ENCODE results near the gene HDLBP.

The HDLBP gene

DNA sequence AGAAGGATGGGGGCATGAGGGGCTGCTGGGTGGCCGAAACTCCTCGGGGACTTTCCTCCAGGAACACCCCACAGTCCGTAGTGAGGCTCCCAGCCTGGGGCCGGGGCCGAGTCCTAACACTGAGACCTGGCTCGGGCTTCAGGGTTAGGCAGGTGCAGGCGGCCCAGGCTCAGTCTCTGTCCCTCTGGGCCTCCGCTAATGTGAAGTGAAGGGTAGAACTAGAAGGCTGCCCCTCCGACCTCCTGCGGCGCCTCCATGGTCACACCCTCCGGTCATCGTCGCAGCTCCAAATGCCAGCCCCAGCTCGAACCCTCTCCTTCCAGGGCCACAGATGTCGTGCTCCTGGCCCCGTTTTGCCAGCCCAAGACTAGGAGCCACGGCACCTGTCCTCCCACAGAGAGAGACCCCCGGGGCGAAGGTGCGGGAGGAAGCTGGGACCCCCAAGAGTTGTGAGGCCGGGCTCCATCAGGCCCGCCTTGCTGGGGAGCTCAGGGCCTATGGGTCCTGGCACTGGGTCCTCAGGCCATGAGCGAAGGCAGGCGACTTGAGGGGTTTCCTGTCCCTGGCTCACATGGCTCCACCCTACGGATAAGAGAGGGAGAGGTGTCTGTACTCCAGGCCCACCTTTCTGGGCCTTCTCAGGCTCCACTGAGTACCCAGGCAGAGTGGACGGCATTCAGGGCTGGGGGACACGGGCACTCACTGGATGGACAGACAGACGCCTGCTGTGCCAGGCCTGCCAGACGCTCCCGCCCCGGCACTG lies 126.2 kb downstream of the HDLBP start:
- peak; percentile 14 for DNase-seq

DNA sequence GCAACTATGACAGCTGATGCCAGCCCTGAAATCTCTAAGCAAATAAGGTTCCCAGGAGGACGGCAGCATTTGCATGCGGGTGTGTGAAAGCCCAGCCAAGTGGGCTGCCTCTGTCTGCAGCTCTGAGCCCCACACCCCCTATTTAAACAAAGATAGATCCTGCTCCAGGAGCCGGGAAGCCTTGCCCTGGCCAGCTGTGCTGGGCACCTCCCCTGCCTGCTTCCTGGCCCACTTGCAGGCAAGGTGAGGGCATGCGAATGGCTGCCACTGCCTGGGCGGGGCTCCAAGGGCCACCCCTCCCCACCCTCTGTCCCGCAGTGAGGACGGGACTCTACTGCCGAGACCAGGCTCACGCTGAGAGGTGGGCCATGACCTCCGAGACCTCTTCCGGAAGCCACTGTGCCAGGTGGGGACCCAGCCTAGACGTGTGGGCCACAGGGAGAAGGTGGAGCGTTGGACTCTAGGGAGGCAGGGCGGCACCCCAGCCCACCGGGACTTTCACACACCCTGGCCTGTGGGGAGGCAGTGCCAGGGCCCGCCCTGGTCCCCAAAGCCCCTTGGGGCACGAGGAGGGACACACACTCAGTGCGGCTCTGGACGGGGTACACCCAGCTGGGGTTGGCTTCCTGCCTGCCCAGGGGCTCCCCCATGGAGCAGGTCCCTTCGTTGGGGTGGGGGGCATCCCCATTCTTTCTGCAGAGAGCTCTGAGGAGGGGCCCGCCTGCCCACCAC lies 126.9 kb downstream of the HDLBP start, which contains the start of gene ANO7:
Gene ANO7, plus strand, starts transcription at position 317 of the 732 bp plus-strand sequence. CDS start 1,387 bp downstream, outside the sequence.
- peak; percentile 11 for DNase-seq

- DNase-seq, result no peak
These were observed 127.6 kb downstream of the HDLBP start for GRCh38 chr2:241187918-241188234.

DNA sequence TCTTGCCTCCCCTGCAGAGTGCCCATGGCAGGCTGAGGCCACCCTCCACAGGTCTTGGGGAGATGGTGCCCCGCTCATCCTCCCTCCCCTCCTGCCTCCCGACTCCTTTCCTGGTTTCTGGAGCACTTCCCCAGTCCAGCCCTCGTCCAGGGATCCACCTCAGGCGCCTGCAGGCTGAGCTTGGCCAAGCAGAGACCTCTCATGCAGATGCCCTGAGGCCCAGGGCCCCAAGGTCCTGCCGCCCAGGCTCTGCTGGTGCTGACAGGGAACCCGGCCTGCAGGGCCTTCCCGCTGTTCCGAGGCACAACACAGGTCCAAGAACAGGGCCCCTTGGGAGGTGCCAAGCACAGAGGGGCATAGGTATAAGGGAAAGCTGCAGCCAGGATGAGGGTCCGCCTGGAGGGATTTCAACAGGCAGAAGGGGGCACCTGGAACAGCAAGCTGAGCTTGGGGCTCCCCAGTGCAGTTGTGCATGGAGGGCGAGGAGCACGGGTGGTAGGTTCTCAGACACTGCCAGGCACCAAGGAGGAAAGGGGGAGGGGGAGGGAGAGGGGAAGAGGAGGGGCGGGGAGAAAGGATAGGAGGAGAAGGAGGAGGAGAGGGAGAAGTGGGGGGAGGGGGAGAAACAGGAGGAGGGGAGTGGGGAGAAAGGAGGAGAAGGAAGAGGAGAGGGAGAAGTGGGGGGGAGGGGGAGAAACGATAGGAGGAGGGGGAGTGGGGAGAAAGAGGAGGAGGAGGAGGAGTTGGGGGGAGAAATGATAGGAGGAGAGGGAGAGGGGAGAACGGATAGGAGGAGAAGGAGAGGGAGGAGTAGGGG lies 128.2 kb downstream of the HDLBP start:
- peak; percentile 14 for DNase-seq

DNA sequence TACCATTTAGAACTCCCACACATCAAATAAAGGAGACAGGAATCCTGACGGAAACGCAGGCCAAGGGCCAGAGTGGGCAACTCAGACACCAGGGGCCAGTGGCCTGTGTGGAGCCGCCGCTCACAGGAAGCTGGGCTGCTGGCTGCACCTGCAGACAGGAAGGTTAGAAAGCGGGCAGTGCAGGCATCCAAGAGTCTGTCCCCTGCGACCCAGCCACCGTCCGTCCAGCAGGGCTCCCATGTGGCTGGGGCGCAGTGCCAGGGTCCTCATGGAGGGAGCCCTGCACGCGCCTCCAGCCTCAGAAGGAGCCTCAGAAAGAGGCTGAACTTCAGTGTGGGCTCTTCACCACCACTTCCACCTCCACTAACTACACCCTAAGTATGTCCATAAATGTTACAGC lies 129.5 kb downstream of the HDLBP start:
- peak; percentile 6 for DNase-seq

DNA sequence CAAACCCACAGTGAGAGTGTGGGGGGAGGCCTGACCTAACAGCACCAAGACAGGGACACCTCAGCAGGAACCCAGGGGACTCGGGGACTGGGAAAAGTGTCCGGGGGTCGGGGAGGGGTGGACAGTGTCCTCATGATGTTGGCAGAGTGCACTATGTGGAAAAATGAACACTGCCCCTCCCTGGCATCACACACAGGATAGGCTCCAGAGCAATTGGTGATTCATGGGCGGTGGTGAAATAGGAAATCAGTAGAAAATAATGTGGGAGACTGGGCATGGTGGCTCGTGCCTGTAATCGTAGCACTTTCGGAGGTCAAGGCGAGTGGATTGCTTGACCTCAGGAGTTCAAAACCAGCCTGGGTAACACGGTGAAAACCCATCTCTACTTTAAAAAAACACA lies 130.6 kb downstream of the HDLBP start:
- peak; percentile 1 for DNase-seq

DNA sequence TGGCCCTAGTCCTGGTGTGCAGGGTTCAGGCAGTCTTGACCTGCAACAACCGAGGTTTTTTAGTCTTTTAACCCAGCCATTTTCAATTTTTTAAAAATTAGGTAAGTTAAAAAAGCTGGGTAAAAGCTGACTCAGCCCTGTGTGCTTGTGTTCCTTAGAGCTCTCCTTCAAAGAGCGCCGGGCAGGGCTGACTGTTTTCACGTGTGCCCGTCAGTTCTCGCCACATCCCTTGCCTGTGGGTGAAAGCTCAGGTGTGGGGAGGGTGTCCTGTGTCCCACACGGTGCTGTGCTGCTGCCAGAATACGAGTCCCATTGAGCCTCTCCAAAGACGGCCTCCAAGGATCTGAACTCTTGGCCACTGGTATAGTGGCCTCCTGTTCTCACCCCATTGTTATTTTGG lies 132.3 kb downstream of the HDLBP start:
- DNase-seq, result no peak

GRCh38 chr2:241182531-241183133 lies 132.8 kb downstream of the HDLBP start:
- peak; percentile 4 for DNase-seq

GRCh38 chr2:241182126-241182525 lies 133.3 kb downstream of the HDLBP start:
- DNase-seq, result peak; percentile 7

- no peak for DNase-seq
These were observed 135.0 kb downstream of the HDLBP start for GRCh38 chr2:241180495-241180894.

DNA sequence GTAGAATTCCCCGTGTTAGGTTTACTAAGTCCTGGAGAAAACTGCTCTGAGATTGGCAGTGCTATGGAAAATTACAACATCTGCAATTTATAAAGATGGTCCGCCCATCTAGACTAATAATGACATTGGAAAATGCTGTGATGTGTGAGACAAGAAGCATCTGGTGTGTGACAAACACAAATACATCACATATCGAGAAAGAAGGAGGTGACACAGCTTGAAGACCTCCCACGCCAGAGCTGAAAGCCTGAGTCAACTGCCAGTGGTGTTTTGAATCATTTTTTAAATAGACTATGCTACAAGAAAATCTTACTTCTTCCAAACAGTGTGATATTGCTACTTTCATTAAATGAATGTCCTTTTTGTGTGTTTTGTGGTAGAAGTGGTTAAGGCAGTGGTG lies 135.6 kb downstream of the HDLBP start:
- DNase-seq, result no peak

DNA sequence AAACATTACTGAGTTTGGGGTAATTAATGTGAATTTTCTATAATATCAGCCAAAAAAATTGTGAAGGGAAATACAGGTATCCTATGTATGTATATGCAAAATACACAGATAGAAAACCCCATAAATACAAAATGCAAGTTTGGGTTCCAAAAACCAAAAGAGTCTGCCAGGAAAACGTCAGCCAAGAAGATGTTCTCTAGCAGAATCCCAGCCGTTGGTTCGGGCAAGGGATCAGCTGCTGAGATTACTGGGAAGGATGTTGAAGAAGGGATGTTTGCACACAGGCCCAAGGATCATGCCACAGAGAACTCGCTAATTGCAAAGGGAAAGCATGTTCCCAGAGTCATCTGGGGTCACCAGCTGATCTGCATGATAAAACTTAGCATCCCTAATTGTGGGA lies 136.5 kb downstream of the HDLBP start:
- DNase-seq, result no peak

GRCh38 chr2:241177526-241178334 lies 137.7 kb downstream of the HDLBP start:
- peak; percentile 52 for DNase-seq

Data from femur (tissue), 1 donor.